ENCODE data around the gene TSPO. TPM values are rescaled to one million over a fixed set of nuclear protein-coding genes. Genes with fewer than 3 reads are reported as not detected.
A peak's percentile ranks its signal among the peaks of the same experiment; 100 is the strongest.
"Not testable (repeated sequence)": the region's sequence is repeated elsewhere in the genome, so short reads cannot be mapped to it uniquely, and the experiment has no call there.

TSPO gene
- total RNA-seq (2012; rRNA removed) = 421 and 432 TPM in 2 replicates

- no peaks in the 10 kb centered on the region for H3K9me3 ChIP-seq (replicated peaks; ENCODE audit: low read length)
- peak within 1 kb of the TSS; percentile 95 for H3K4me3 ChIP-seq (ENCODE audit: low read length)
- peaks cover 31% of the 10 kb centered on the region for H3K4me1 ChIP-seq (ENCODE audit: control insufficient read depth, insufficient read depth, low read length)
- no peaks in the 10 kb centered on the region for H3K27me3 ChIP-seq (ENCODE audit: control insufficient read depth, insufficient read depth, low read length)
- H3K36me3 ChIP-seq (ENCODE audit: insufficient read depth, low read length) = peaks cover 15% of the 10 kb centered on the region
- H3K9ac ChIP-seq (ENCODE audit: low read depth, low read length) = peak within 1 kb of the TSS; percentile 95
- H3K4me2 ChIP-seq (ENCODE audit: low read length) = peak within 1 kb of the TSS; percentile 99
Measured at GRCh38 chr22:43151251-43152002, at the start of gene TSPO. Gene TSPO, plus strand, starts transcription at chr22:43151559. Its CDS starts 7,680 bp downstream, at chr22:43159239.

- peaks cover 12% of the 10 kb centered on the region for H3K27me3 ChIP-seq (ENCODE audit: control insufficient read depth, insufficient read depth, low read length)
- H3K4me2 ChIP-seq (ENCODE audit: low read length); H3K9me3 ChIP-seq (replicated peaks; ENCODE audit: low read length); H3K9ac ChIP-seq (ENCODE audit: low read depth, low read length); H3K36me3 ChIP-seq (ENCODE audit: insufficient read depth, low read length); H3K4me1 ChIP-seq (ENCODE audit: control insufficient read depth, insufficient read depth, low read length); H3K4me3 ChIP-seq (ENCODE audit: low read length): not testable (repeated sequence)
Measured at GRCh38 chr22:43104056-43104625, 47.2 kb upstream of the TSPO start.

GRCh38 chr22:43104950-43105349 lies 46.4 kb upstream of the TSPO start:
- not testable (repeated sequence) for H3K36me3 ChIP-seq (ENCODE audit: insufficient read depth, low read length); H3K4me3 ChIP-seq (ENCODE audit: low read length); H3K9ac ChIP-seq (ENCODE audit: low read depth, low read length); H3K4me1 ChIP-seq (ENCODE audit: control insufficient read depth, insufficient read depth, low read length); H3K4me2 ChIP-seq (ENCODE audit: low read length); H3K9me3 ChIP-seq (replicated peaks; ENCODE audit: low read length)
- H3K27me3 ChIP-seq (ENCODE audit: control insufficient read depth, insufficient read depth, low read length) = peaks cover 19% of the 10 kb centered on the region

DNA sequence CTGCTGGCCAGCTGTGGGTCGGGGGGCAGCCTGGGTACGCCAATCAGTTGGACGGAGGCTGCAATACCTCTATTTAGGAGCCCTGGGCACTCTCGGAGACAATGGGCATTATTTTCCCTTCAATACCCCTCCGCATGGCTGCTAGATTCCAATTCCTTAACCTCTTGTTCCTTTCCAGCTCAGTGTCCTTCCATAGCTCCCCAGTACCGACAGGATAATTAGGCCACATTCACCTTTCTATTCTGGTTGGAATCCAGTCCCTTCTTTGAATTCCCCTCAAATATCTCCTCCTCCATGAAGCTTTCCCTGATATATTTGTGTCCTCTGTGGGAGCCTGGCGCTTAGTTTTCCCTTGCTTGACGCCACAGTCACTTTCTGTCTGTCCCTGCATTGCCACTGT lies 45.1 kb upstream of the TSPO start:
- Histone ChIP-seq H3K9ac (ENCODE audit: low read depth, low read length) (no peak overlapping the region), H3K9me3 (replicated peaks; ENCODE audit: low read length) (no peaks in the 10 kb centered on the region), H3K4me1 (ENCODE audit: control insufficient read depth, insufficient read depth, low read length) (peaks cover 11% of the 10 kb centered on the region), H3K36me3 (ENCODE audit: insufficient read depth, low read length) (no peaks in the 10 kb centered on the region), H3K4me3 (ENCODE audit: low read length) (no peak overlapping the region), H3K4me2 (ENCODE audit: low read length) (no peak overlapping the region), H3K27me3 (ENCODE audit: control insufficient read depth, insufficient read depth, low read length) (peaks cover 32% of the 10 kb centered on the region)

DNA sequence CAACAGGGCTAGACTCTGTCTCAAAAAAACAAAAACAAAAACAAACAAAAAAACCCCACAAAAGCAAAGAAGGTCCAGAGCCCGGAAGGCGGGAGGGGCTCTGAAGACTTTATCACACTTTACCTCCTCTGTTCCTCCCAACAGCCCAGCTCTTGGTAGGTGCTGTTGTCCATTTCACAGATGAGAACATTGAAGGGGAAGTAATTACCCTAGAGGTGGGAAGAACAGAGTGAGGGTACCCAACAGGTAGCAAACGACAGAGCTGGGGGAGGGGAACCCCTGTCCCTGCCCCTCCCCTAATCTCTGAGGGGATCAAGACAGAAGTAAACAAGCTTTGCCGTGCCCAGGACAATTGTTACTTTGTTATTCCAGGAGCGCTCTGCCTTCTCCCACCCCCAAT lies 41.8 kb upstream of the TSPO start:
- Histone ChIP-seq H3K36me3 (ENCODE audit: insufficient read depth, low read length) (no peaks in the 10 kb centered on the region), H3K4me1 (ENCODE audit: control insufficient read depth, insufficient read depth, low read length) (peaks cover 13% of the 10 kb centered on the region), H3K4me2 (ENCODE audit: low read length) (no peak overlapping the region), H3K9ac (ENCODE audit: low read depth, low read length) (no peak overlapping the region), H3K27me3 (ENCODE audit: control insufficient read depth, insufficient read depth, low read length) (peaks cover 55% of the 10 kb centered on the region), H3K4me3 (ENCODE audit: low read length) (no peak overlapping the region), H3K9me3 (replicated peaks; ENCODE audit: low read length) (no peaks in the 10 kb centered on the region)

GRCh38 chr22:43109921-43110443 lies 41.4 kb upstream of the TSPO start:
- peak overlapping the region; percentile 92 for H3K4me2 ChIP-seq (ENCODE audit: low read length)
- H3K4me3 ChIP-seq (ENCODE audit: low read length) = peak overlapping the region; percentile 62
- H3K36me3 ChIP-seq (ENCODE audit: insufficient read depth, low read length) = no peaks in the 10 kb centered on the region
- H3K27me3 ChIP-seq (ENCODE audit: control insufficient read depth, insufficient read depth, low read length) = peaks cover 60% of the 10 kb centered on the region
- no peaks in the 10 kb centered on the region for H3K9me3 ChIP-seq (replicated peaks; ENCODE audit: low read length)
- no peak overlapping the region for H3K9ac ChIP-seq (ENCODE audit: low read depth, low read length)
- peaks cover 13% of the 10 kb centered on the region for H3K4me1 ChIP-seq (ENCODE audit: control insufficient read depth, insufficient read depth, low read length)

- H3K36me3 ChIP-seq (ENCODE audit: insufficient read depth, low read length) = no peaks in the 10 kb centered on the region
- H3K4me2 ChIP-seq (ENCODE audit: low read length) = peak within 1 kb of the TSS; percentile 92
- no peaks in the 10 kb centered on the region for H3K9me3 ChIP-seq (replicated peaks; ENCODE audit: low read length)
- H3K27me3 ChIP-seq (ENCODE audit: control insufficient read depth, insufficient read depth, low read length) = peaks cover 62% of the 10 kb centered on the region
- H3K4me1 ChIP-seq (ENCODE audit: control insufficient read depth, insufficient read depth, low read length) = peaks cover 13% of the 10 kb centered on the region
- H3K4me3 ChIP-seq (ENCODE audit: low read length) = peak within 1 kb of the TSS; percentile 62
- no peak within 1 kb of the TSS for H3K9ac ChIP-seq (ENCODE audit: low read depth, low read length)
Measured at GRCh38 chr22:43110444-43110926, 40.9 kb upstream of the TSPO start, which contains the start of gene BIK. Gene BIK, plus strand, starts transcription at chr22:43110750. Its CDS starts 13,273 bp downstream, at chr22:43124023.

DNA sequence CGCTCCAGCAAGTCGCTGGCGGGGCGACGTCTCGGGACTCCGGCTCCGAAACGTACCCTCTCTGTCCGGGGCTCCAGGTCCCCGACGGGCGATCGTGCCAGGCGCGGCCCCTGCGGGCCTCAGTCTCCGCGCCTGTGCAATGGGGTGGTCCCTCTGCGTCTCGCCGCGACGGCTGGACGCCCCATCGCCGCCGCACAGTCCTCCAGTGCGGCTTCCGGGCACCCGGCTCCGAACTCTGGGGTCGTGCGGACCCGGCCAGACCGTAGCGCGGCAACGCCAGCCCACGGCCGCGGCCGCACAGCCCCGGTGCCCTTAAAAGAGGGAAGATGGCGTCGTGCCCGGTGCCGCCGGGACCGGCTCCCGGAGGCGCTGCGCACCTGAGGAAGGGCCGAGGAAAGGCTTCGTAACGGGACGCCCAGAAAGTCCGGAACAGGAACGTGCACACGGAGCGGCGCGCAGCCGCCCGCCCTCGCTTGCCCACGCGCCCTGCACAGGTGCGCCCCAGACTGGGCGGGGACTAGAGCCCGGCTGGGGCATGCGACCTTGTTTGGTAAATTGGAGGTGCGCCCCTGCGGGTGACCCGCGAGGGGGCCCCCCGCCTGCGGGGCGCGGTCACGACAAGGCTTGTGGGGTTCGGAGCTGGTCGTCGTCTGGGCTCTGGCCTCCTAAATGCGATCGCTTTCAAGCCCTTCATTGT lies 40.3 kb upstream of the TSPO start:
- no peak overlapping the region for H3K9ac ChIP-seq (ENCODE audit: low read depth, low read length)
- H3K36me3 ChIP-seq (ENCODE audit: insufficient read depth, low read length) = no peaks in the 10 kb centered on the region
- H3K4me1 ChIP-seq (ENCODE audit: control insufficient read depth, insufficient read depth, low read length) = peaks cover 13% of the 10 kb centered on the region
- H3K9me3 ChIP-seq (replicated peaks; ENCODE audit: low read length) = no peaks in the 10 kb centered on the region
- peak overlapping the region; percentile 62 for H3K4me3 ChIP-seq (ENCODE audit: low read length)
- peak overlapping the region; percentile 92 for H3K4me2 ChIP-seq (ENCODE audit: low read length)
- H3K27me3 ChIP-seq (ENCODE audit: control insufficient read depth, insufficient read depth, low read length) = peaks cover 59% of the 10 kb centered on the region

DNA sequence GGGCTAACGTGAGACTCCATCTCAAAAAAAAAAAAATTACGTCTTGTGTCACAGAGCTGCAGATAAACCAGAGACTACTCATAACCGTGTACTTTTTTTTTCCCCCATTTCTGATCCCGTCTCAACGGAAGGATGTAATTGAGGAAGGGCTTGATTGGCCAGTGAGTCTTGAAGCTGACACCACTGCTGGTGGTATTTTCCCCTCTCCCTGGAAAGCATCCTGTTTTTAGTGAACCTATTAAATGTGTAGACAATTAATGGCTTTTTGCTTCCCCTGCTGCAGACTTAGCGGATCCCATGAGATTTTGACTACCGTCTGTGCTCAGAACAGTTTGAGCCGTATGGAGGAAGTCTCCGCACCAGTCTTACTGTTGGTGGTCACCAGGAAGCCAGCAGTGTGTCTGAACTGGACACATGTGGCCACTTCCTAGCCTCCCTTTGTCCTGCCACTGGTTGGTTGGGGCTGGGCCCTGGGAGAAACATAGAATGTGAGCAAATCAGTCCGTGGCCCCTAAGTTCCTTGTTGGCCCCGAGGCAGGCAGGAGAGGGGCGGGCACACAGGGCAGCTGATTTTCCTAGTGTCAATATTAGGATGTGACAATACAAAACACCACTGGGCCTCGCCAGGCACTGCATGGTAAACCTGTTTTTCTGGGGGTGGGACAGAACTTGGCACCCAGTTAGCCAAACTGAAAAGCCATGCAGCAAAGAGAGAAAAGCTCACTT lies 37.7 kb upstream of the TSPO start:
- no peaks in the 10 kb centered on the region for H3K36me3 ChIP-seq (ENCODE audit: insufficient read depth, low read length)
- no peaks in the 10 kb centered on the region for H3K9me3 ChIP-seq (replicated peaks; ENCODE audit: low read length)
- H3K27me3 ChIP-seq (ENCODE audit: control insufficient read depth, insufficient read depth, low read length) = peaks cover 54% of the 10 kb centered on the region
- no peak overlapping the region for H3K9ac ChIP-seq (ENCODE audit: low read depth, low read length)
- peaks cover 13% of the 10 kb centered on the region for H3K4me1 ChIP-seq (ENCODE audit: control insufficient read depth, insufficient read depth, low read length)
- H3K4me3 ChIP-seq (ENCODE audit: low read length) = no peak overlapping the region
- no peak overlapping the region for H3K4me2 ChIP-seq (ENCODE audit: low read length)

GRCh38 chr22:43114958-43115357 lies 36.4 kb upstream of the TSPO start:
- no peak overlapping the region for H3K4me3 ChIP-seq (ENCODE audit: low read length)

DNA sequence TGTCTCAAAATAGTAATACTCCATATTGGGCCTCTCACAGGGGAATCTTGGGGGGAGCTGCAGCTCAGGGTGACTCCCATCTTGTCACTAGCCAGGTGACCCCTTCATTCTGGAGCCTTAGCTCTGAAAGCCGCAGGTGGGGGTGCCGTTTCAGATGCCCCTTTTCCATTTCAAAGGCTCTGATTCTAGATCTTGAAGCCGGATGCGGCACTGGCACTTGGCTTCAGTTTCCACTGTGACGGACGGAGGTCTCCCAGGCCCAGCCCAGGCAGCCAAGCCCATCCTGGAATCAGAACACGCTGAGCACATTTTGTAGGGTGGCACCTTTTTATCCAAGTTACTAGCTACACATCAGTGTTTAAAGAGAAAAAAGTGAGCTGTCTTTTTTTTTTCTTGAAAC lies 34.4 kb upstream of the TSPO start:
- Histone ChIP-seq H3K27me3 (ENCODE audit: control insufficient read depth, insufficient read depth, low read length) (peaks cover 23% of the 10 kb centered on the region), H3K9ac (ENCODE audit: low read depth, low read length) (no peak overlapping the region), H3K4me3 (ENCODE audit: low read length) (no peak overlapping the region), H3K36me3 (ENCODE audit: insufficient read depth, low read length) (no peaks in the 10 kb centered on the region), H3K9me3 (replicated peaks; ENCODE audit: low read length) (no peaks in the 10 kb centered on the region), H3K4me2 (ENCODE audit: low read length) (no peak overlapping the region), H3K4me1 (ENCODE audit: control insufficient read depth, insufficient read depth, low read length) (no peaks in the 10 kb centered on the region)

More at GRCh38 chr22:43114958-43115357, 36.4 kb upstream of the TSPO start:
- no peaks in the 10 kb centered on the region for H3K36me3 ChIP-seq (ENCODE audit: insufficient read depth, low read length)
- H3K4me1 ChIP-seq (ENCODE audit: control insufficient read depth, insufficient read depth, low read length) = peaks cover 13% of the 10 kb centered on the region
- peaks cover 43% of the 10 kb centered on the region for H3K27me3 ChIP-seq (ENCODE audit: control insufficient read depth, insufficient read depth, low read length)
- H3K9ac ChIP-seq (ENCODE audit: low read depth, low read length) = no peak overlapping the region
- H3K4me2 ChIP-seq (ENCODE audit: low read length) = no peak overlapping the region
- no peaks in the 10 kb centered on the region for H3K9me3 ChIP-seq (replicated peaks; ENCODE audit: low read length)
